Embryonic facial prominence (tissue), 1 donor: ENCODE results near the gene GPD2.

Experiments
- DNase-seq: peaks from one replicate; pipeline ENCODE4 v3.0.0-alpha.2; 2016; ENCODE audit errors: extremely low spot score

The GPD2 gene

GRCh38 chr2:156435718-156436496 lies at the start of gene GPD2:
Gene GPD2, plus strand, starts transcription at chr2:156436379. Its CDS starts 39,727 bp downstream, at chr2:156476106.
- peak; percentile 61 for DNase-seq

GRCh38 chr2:156394033-156394741 lies 42.0 kb upstream of the GPD2 start:
- no peak for DNase-seq

GRCh38 chr2:156396126-156396525 lies 40.1 kb upstream of the GPD2 start:
- no peak for DNase-seq

GRCh38 chr2:156397229-156397628 lies 39.0 kb upstream of the GPD2 start:
- no peak for DNase-seq

GRCh38 chr2:156398176-156398575 lies 38.0 kb upstream of the GPD2 start:
- DNase-seq: no peak

GRCh38 chr2:156399224-156399949 lies 36.8 kb upstream of the GPD2 start:
- no peak for DNase-seq

GRCh38 chr2:156399950-156400705 lies 36.1 kb upstream of the GPD2 start:
- DNase-seq: no peak

GRCh38 chr2:156400706-156401678 lies 35.2 kb upstream of the GPD2 start:
- DNase-seq: peak; percentile 85

GRCh38 chr2:156401861-156402260 lies 34.3 kb upstream of the GPD2 start:
- DNase-seq: no peak

GRCh38 chr2:156405586-156405985 lies 30.6 kb upstream of the GPD2 start:
- DNase-seq: no peak

GRCh38 chr2:156411835-156412234 lies 24.3 kb upstream of the GPD2 start:
- DNase-seq: no peak

- DNase-seq: no peak
Measured at GRCh38 chr2:156421851-156422250, 14.3 kb upstream of the GPD2 start.

- no peak for DNase-seq
Measured at GRCh38 chr2:156423674-156424282, 12.4 kb upstream of the GPD2 start.

- no peak for DNase-seq
Measured at GRCh38 chr2:156427074-156427473, 9.1 kb upstream of the GPD2 start.

- no peak for DNase-seq
Measured at GRCh38 chr2:156429211-156429610, 7.0 kb upstream of the GPD2 start.

GRCh38 chr2:156430236-156430979 lies 5.8 kb upstream of the GPD2 start:
- no peak for DNase-seq

- DNase-seq: no peak
Measured at GRCh38 chr2:156430980-156431358, 5.2 kb upstream of the GPD2 start.

GRCh38 chr2:156434461-156435291 lies 1.5 kb upstream of the GPD2 start:
- DNase-seq: no peak

GRCh38 chr2:156435396-156435717 lies 822 bp upstream of the GPD2 start:
- no peak for DNase-seq
